GM18520 (cell line): ENCODE results near the gene DIPK1A.

Experiments used
- ATAC-seq: cut with Tn5 transposase; IDR thresholded peaks from one replicate; pipeline ENCODE4 v1.9.1; 2021; ENCODE audit not compliant: unreplicated experiment

DIPK1A gene

GRCh38 chr1:92961131-92961895 is at the start of gene DIPK1A:
TSS of gene DIPK1A (minus strand) at chr1:92961462. CDS start at chr1:92961429, 33 bp downstream.
- peak; percentile 23 for ATAC-seq

- no peak for ATAC-seq
These were observed 46.8 kb upstream of the DIPK1A start for GRCh38 chr1:93007941-93008577.

GRCh38 chr1:93005252-93005598 is 44.0 kb upstream of the DIPK1A start:
- ATAC-seq, result no peak

GRCh38 chr1:93004566-93005251 is 43.4 kb upstream of the DIPK1A start:
- no peak for ATAC-seq

GRCh38 chr1:93003981-93004380 is 42.7 kb upstream of the DIPK1A start:
- no peak for ATAC-seq

GRCh38 chr1:93002781-93003180 is 41.5 kb upstream of the DIPK1A start:
- ATAC-seq, result no peak

GRCh38 chr1:93001893-93002292 is 40.6 kb upstream of the DIPK1A start:
- no peak for ATAC-seq

GRCh38 chr1:93000751-93001175 is 39.5 kb upstream of the DIPK1A start:
- no peak for ATAC-seq

GRCh38 chr1:93000291-93000690 is 39.0 kb upstream of the DIPK1A start:
- ATAC-seq, result no peak

- no peak for ATAC-seq
These were observed 37.6 kb upstream of the DIPK1A start for GRCh38 chr1:92998821-92999220.

- no peak for ATAC-seq
These were observed 34.5 kb upstream of the DIPK1A start for GRCh38 chr1:92995441-92996430.

- peak; percentile 89 for ATAC-seq
These were observed 32.9 kb upstream of the DIPK1A start for GRCh38 chr1:92994105-92994712.

GRCh38 chr1:92993581-92993980 is 32.3 kb upstream of the DIPK1A start:
- no peak for ATAC-seq

- no peak for ATAC-seq
These were observed 31.6 kb upstream of the DIPK1A start for GRCh38 chr1:92992877-92993276.

- ATAC-seq, result no peak
These were observed 30.8 kb upstream of the DIPK1A start for GRCh38 chr1:92992054-92992453.

GRCh38 chr1:92990828-92991227 is 29.6 kb upstream of the DIPK1A start:
- no peak for ATAC-seq

- no peak for ATAC-seq
These were observed 28.8 kb upstream of the DIPK1A start for GRCh38 chr1:92989936-92990583.

GRCh38 chr1:92989253-92989652 is 28.0 kb upstream of the DIPK1A start:
- no peak for ATAC-seq

GRCh38 chr1:92987462-92987861 is 26.2 kb upstream of the DIPK1A start:
- ATAC-seq, result no peak

GRCh38 chr1:92985101-92985500 is 23.8 kb upstream of the DIPK1A start:
- no peak for ATAC-seq
